NCI-H748 (cell line): ENCODE data around the gene NUFIP1.
"Not testable (repeated sequence)": the region's sequence is repeated elsewhere in the genome, so short reads cannot be mapped to it uniquely, and the experiment has no call there.

Experiments used
- DNase-seq: peaks from one replicate; lab custom pipeline; 2025; ENCODE audit not compliant: unreplicated experiment; lab: John Stamatoyannopoulos, UW

Gene NUFIP1

DNA sequence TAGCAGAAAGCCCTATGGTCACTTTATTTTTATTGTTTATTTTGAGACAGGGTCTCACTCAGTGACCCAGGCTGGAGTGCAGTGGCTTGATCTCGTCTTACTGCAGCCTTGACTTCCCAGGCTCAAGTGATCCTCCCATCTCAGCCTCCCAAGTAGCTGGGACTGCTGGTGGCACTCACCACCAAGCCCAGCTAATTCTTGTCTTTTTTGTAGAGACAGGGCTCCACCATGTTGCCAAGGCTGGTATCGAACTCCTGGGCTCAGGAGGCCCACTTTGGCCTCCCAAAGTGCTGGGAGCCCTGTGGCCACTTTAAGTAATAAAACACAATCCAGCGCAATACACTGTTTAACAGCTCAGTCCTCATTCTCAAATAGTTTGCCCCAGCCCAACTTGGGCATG lies 69.3 kb downstream of the NUFIP1 start:
- DNase-seq, result no peak

- DNase-seq, result no peak
Observed at GRCh38 chr13:44919104-44919804, 70.0 kb downstream of the NUFIP1 start.

DNA sequence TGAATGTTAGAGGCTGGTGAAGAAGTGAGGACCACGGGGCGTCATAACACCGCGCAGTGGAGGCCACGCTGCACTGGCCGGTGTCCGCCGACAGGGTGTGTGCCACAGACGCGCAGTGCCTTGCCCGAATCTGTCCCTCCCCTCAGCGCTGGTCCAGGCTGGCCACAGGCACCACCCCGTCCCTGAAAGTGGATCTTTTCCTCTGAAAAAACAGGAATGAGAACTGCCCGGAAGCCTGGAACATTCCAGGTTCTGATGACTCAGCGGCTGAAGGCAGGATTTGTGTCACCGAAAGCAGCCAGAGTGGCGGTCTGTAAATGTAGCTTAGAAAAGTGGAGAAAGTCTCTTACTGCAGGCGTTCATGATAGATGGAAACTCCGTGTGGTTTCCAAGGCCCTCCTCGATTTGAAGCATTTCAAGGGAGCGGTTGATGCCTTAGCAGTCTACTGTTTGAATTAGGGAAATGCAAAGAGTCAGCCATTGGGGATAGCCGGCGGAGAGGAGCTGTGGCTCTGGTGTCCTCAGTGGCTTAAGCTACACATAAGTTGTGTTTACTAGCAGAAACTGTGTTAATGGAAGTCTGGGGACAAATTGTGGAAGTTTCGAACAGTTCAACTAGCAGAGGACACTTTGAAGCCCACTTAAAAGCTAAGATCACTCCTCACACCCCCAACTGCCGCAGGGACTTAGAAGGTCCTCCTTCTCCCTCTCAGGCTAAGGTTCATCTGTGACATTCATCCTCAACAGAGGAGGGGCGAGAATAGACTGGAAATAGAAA lies 70.8 kb downstream of the NUFIP1 start:
- DNase-seq, result peak; percentile 92

- peak; percentile 96 for DNase-seq
Observed at GRCh38 chr13:44917589-44918325, 71.5 kb downstream of the NUFIP1 start.

DNA sequence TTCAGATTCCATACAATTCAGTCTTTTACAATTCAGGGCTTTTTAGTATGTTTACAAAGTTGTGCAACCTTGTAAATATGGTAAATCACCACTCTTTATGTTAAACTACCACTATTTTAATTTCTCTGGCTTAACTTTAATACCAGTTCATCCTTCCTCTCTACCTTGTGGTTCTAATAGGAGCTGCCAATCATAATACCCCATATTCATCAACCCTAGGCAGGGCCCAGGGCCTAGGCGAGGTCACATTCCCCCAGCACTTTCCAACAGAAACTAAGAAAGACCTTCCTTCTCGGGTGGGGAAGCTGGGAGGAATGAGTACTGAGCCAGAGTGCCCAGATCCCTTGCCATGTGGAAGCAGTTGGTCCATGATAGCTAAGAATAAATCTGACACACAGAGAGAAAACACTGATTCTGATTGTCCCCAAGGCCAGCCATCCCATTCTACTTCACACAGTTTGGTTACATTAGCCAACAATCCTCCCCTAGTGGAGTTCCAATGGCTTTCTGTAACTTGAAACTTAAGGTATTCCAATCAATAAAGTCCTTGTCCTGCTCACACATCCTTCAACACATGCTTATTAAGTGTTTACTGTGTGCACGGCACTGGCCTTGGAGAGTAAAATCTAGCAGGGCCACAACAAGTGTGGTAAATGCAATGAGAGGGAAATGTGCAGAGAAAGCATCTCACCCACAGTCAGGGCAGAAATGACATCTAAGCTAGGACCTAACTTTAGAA lies 76.8 kb downstream of the NUFIP1 start:
- no peak for DNase-seq

GRCh38 chr13:44908712-44909111 lies 80.6 kb downstream of the NUFIP1 start:
- no peak for DNase-seq

- DNase-seq, result no peak
Observed at GRCh38 chr13:44908266-44908665, 81.0 kb downstream of the NUFIP1 start.

GRCh38 chr13:44906713-44907112 lies 82.6 kb downstream of the NUFIP1 start:
- no peak for DNase-seq

DNA sequence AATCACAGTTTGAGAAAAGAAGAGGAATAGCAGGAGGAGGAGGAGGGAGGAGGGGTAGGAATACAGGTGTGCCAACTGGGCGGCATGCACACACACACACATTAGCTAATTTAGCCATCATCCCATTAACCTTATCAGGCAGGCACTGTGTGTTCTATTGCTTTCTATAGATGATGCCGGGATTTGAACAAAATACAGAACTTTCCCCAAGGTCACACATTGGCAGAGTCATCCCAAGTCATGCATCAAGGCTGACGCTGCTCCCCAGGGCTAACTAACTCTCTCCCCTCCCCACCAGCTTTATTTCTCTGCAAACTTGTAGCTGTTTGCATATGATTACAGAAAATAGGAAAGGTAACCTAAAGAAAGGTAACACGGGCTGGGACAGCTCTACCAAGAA lies 83.0 kb downstream of the NUFIP1 start:
- no peak for DNase-seq

- no peak for DNase-seq
Observed at GRCh38 chr13:44905556-44905955, 83.7 kb downstream of the NUFIP1 start.

DNA sequence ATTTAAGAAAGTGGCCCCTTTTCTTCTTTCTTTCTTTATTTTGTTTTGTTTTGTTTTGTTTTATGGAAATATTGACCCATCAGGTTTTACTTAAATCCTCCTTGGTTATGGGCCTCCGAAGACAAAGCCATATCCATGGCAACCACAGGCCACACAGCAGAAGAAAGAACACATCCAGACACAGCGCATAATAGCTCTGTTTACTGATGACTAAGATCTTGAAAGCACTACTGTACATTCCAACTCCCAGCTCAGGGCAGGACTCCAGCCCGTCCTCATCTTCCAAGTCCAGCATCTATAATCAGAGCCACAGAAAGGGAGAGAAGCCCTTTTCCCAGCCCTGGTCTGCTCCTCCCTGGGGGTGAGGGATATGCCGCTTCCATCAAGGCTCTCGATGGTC lies 84.3 kb downstream of the NUFIP1 start:
- DNase-seq, result peak; percentile 51

DNA sequence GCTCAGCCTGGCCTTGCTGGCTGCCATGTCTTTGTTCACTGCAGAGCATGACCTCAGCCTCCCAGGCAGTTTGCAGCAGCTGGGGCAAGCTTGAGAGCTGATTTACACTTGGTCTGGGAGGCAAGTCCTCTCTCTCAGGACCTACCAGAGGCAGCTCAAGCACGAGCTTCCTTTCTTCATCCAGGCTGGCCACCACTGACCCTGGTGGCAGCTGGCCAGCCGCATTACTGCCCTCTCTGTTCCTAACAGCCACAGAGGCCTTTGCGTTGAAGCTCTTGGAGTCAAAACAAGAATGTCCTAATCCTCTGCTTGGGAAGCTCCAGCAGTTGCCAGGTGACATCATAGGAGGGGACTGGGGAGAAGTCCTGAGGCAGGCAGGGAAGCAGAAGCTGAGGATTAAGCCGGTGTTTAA lies 85.7 kb downstream of the NUFIP1 start:
- no peak for DNase-seq

DNA sequence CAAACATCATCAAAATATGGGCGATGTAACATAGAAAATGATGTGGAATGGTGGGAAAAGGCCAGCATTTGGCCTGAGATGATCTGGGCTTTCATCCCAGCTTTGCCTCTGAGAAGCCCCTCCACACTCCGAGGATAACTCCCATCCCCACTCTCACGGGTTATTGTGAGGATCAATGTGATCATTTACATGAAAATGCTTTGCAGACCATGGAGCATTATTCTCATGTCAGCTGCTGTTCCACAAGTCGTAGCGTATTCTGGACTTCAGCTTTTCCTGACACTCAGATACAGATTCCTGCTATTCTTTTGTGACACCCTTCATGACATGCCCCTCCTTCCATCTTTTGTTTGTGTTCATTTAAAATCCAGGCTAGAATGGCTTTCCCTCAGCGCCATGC lies 86.5 kb downstream of the NUFIP1 start:
- DNase-seq, result no peak

- DNase-seq, result peak; percentile 88
Observed at GRCh38 chr13:44899967-44900366, 89.3 kb downstream of the NUFIP1 start.

DNA sequence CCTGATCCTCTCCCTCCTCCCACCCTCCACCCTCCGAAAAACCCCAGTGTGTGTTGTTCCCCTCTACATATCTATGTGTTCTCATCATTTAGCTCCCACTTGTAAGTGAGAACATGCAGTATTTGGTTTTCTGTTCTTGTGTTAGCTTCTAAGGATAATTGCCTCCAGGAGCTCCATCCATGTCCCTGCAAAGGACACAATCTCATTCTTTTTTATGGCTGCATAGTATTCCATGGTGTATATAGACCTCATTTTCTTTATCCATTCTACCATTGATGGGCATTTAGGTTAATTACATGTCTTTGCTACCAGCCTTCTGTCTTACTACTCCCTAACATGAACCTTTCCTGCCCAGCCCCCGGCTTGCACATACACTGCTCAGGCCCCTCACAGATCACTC lies 91.0 kb downstream of the NUFIP1 start:
- DNase-seq, result not testable (repeated sequence)

DNA sequence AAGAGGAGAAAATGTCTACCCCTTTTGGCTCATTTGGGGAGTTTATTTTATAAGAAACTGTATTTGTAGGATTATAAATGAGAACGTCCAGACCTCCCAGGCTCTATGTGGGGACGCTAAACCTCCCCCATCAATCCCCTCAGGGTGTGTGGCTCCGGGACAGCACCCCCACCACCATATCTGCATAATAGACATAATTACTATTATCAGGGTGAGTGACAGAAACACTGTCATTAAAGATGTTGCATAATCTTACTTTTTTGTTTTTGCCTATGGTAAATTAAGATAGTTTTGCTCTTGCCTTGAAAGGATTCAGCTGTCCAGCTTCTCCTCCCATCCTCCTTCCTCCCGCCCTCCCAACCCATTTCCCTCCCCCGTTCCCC lies 93.3 kb downstream of the NUFIP1 start:
- no peak for DNase-seq

GRCh38 chr13:44895264-44895952 lies 93.9 kb downstream of the NUFIP1 start:
- peak; percentile 45 for DNase-seq

GRCh38 chr13:44894001-44894770 lies 95.1 kb downstream of the NUFIP1 start:
- DNase-seq, result no peak
